Breast epithelium (tissue), 4 donors: ENCODE data around the gene TUBA4A. TPM values are rescaled to one million over a fixed set of nuclear protein-coding genes. Genes with fewer than 3 reads are reported as not detected.

ENCODE experiments used
- DNase-seq, 2 donors: peaks; one replicate each; pipeline ENCODE4 v3.0.0-alpha.2; 2019; ENCODE audit warnings: low spot score in 2 of 2
- H3K27ac ChIP-seq, 2 donors: fragments of 200-600 bp; sonication (generic) in 1 of 2; one replicate each; pipeline ENCODE4 v1.5.1; 2016 to 2019; ENCODE audit warnings: mild to moderate bottlenecking in 1 of 2
- H3K27me3 ChIP-seq, 2 donors: fragments of 200-600 bp; sonication (generic) in 1 of 2; one replicate each; pipeline versions ENCODE4 v1.5.1 to v1.6.0; 2017 to 2019; ENCODE audit warnings: control low read depth in 1 of 2, mild to moderate bottlenecking in 1 of 2
- H3K36me3 ChIP-seq: fragments of 200-600 bp; one replicate; pipeline ENCODE4 v1.5.1; 2019
- H3K4me1 ChIP-seq, 2 donors: fragments of 200-600 bp; sonication (generic); one replicate each; pipeline ENCODE4 v1.5.1; 2016 to 2019; ENCODE audit warnings: control low read depth in 1 of 2
- H3K4me3 ChIP-seq, 3 donors: fragments of 200-600 bp; sonication (generic); 1 replicate in 2 of 3; 2 replicates in 1 of 3; pipeline ENCODE4 v1.5.1; 2016 to 2019; ENCODE audit warnings: mild to moderate bottlenecking in 3 of 3, moderate library complexity in 2 of 3
- H3K9me3 ChIP-seq, 2 donors: fragments of 200-600 bp; sonication (generic) in 1 of 2; one replicate each; pipeline ENCODE4 v1.5.1; 2016 to 2019; ENCODE audit warnings: control low read depth in 1 of 2
- POLR2A ChIP-seq: fragments of 450-650 bp; IDR thresholded peaks from one replicate; pipeline ENCODE4 v1.6.1; 2016; ENCODE audit warnings: antibody characterized with exemption, mild to moderate bottlenecking, moderate library complexity
- POLR2AphosphoS5 ChIP-seq, 3 donors: sonication (generic); formaldehyde crosslinking; IDR thresholded peaks; one replicate each; pipeline ENCODE4 v1.6.1; 2017; ENCODE audit warnings: antibody characterized with exemption in 3 of 3
- intact Hi-C: fragments of 100-400 bp; cut with DNase I; formaldehyde crosslinking; loops from one replicate; pipeline ENCODE4 v1.15.1; 2023; ENCODE audit warnings: low total_unique reads
- total RNA-seq, 3 donors: library from RNA; depleted of rRNA; stranded (reverse); fragments of >200 nt; gene quantifications; one replicate each; pipeline ENCODE4 v1.1.0, GENCODE V29; 2016
- TF ChIP-seq, protein P1 (sequence below), 3 donors: fragments of 450-650 bp; IDR thresholded peaks; one replicate each; pipeline ENCODE4 v1.5.1; 2016 to 2017; ENCODE audit warnings: antibody characterized with exemption in 3 of 3, mild to moderate bottlenecking in 3 of 3, moderate library complexity in 3 of 3

Gene TUBA4A
- total RNA-seq, 3 donors from 2014 or later, result 5.4 to 73.3 (median 48.8) TPM

DNA sequence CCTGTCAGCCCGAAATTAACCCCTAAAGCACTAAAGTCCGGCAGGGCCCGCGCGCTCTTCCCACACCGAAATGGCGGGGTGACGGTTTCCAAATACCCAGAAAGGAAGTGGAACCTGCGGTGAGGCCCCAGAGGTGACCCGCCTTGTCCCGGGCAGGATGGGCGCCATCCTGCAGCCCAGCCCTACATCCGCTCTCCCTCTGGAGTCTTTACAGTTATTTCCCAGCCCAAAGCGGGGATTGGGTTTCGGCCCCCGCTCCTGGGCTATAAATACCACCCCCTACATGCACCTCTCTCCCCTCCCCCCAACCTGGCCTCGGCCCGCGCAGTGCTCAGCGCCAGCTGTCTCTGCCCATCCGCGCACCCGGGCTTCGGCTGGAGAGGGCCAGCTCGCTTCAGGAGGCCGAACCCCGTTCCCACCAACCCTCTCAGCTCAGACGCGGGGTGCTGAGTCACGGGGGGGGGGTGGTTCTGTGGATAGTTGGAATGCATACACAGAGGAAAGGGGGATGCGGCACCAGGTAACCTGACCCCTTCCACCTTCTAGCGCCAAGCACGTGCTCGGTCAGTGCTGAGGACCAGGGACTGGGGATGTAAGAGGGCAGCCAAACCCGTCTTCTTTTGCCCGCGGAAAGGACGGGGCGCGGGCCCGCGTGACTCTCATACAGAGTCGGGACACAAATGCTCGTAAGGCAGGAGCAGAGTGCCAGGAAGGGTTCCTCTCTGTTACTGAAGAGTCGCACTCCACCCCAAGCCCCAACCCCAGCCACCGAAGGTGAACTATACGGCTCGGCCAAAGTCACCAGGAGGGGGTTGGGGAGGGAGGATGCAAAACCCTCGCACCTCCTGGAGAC is 592 bp downstream of the TUBA4A start, which contains the start of gene TUBA4B:
TSS of gene TUBA4B (plus strand) at position 344 of the 853 bp plus-strand sequence. CDS start at position 509, 165 bp downstream.
- peaks cover 17 to 18% of the 10 kb centered on the region in 2 donors for H3K4me1 ChIP-seq

GRCh38 chr2:219252570-219252899 is 1.2 kb downstream of the TUBA4A start:
- Histone ChIP-seq H3K27ac (peak overlapping the region; percentile 93 to 98), H3K27me3 (no peaks in the 10 kb centered on the region), H3K4me1 (peaks cover 19 to 23% of the 10 kb centered on the region in 2 donors), H3K9me3 (no peaks in the 10 kb centered on the region), H3K4me3 (peak overlapping the region; percentile 55 to 76 (median 69)), H3K36me3 (no peaks in the 10 kb centered on the region)
- no peak for DNase-seq
- TF ChIP-seq POLR2A (no peak), POLR2AphosphoS5 (IDR thresholded peaks at IDR 0.05) (no peak)
- TF ChIP-seq, protein P1, sequence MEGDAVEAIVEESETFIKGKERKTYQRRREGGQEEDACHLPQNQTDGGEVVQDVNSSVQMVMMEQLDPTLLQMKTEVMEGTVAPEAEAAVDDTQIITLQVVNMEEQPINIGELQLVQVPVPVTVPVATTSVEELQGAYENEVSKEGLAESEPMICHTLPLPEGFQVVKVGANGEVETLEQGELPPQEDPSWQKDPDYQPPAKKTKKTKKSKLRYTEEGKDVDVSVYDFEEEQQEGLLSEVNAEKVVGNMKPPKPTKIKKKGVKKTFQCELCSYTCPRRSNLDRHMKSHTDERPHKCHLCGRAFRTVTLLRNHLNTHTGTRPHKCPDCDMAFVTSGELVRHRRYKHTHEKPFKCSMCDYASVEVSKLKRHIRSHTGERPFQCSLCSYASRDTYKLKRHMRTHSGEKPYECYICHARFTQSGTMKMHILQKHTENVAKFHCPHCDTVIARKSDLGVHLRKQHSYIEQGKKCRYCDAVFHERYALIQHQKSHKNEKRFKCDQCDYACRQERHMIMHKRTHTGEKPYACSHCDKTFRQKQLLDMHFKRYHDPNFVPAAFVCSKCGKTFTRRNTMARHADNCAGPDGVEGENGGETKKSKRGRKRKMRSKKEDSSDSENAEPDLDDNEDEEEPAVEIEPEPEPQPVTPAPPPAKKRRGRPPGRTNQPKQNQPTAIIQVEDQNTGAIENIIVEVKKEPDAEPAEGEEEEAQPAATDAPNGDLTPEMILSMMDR (IDR thresholded peaks at IDR 0.05), result no peak
- intact Hi-C loops, result no loop called here

More for the DNA sequence above, 592 bp downstream of the TUBA4A start, which contains the start of gene TUBA4B:
- intact Hi-C loops, result no loop called here
- Histone ChIP-seq H3K27me3 (no peaks in the 10 kb centered on the region), H3K27ac (peak within 1 kb of the TSS; percentile 93 to 98), H3K9me3 (no peaks in the 10 kb centered on the region), H3K4me3 (peak within 1 kb of the TSS; percentile 55 to 76 (median 69)), H3K36me3 (no peaks in the 10 kb centered on the region)
- TF ChIP-seq, protein P1 (IDR thresholded peaks at IDR 0.05), result no peak
- TF ChIP-seq POLR2A (no peak), POLR2AphosphoS5 (IDR thresholded peaks at IDR 0.05) (no peak)
- no peak for DNase-seq

- Histone ChIP-seq H3K9me3 (no peaks in the 10 kb centered on the region), H3K4me1 (peaks cover 19 to 24% of the 10 kb centered on the region in 2 donors), H3K27me3 (no peaks in the 10 kb centered on the region), H3K4me3 (peak overlapping the region; percentile 55 to 76 (median 69)), H3K36me3 (no peaks in the 10 kb centered on the region), H3K27ac (peak overlapping the region; percentile 93 to 98)
- intact Hi-C loops, result no loop called here
- TF ChIP-seq POLR2A (no peak), POLR2AphosphoS5 (IDR thresholded peaks at IDR 0.05) (no peak)
- TF ChIP-seq, protein P1 (IDR thresholded peaks at IDR 0.05), result no peak
- DNase-seq, result no peak
Measured at GRCh38 chr2:219252084-219252483, 1.6 kb downstream of the TUBA4A start.

- peaks cover 19 to 24% of the 10 kb centered on the region in 2 donors for H3K4me1 ChIP-seq
- H3K4me3 ChIP-seq, result peak overlapping the region in 1 of 3 donors; percentile 76
- H3K27ac ChIP-seq, result peak overlapping the region; percentile 93 to 98
- H3K36me3 ChIP-seq, result no peaks in the 10 kb centered on the region
- no peak for DNase-seq
- TF ChIP-seq POLR2AphosphoS5 (IDR thresholded peaks at IDR 0.05) (no peak), POLR2A (no peak)
- TF ChIP-seq, protein P1 (IDR thresholded peaks at IDR 0.05), result no peak
- H3K9me3 ChIP-seq, result no peaks in the 10 kb centered on the region
- intact Hi-C loops, result no loop called here
- H3K27me3 ChIP-seq, result no peaks in the 10 kb centered on the region
Measured at GRCh38 chr2:219251656-219252055, 2.1 kb downstream of the TUBA4A start.
